ENCODE results near the gene HDAC4.

Gene HDAC4

DNA sequence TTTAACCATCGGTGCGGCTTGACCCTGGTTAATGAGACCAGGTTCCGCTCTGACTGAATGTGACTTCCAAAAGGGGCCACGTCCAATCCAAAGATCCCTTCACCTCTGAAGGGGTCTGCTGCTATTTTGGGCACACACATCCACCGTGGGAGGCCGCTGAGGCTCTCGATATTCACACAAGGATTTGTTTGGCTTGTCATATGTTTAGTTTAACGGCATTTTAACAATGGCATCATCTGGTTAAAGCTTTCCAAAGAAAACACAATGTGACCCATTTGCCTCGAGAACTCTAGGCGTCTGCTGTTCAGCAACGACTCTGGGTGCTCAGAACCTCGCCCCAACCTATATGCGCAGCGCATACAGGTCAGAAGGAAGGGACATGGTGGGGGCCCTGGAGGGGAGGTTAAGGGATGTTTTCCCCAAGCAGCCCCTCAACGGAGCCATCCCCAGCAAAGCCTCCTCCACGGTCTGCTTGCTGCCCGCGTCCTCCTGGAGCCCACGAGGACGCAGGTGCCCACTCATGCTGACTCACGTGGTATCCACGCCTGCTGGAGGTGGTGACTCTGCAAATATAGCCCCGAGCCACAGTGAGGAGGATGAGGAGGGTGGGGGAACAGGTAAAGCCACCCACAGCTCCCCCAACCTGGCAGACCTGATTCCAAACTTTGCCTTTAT, 260.3 kb downstream of the HDAC4 start:
- DNase-seq (ENCODE audit: low read depth) = no peak

DNA sequence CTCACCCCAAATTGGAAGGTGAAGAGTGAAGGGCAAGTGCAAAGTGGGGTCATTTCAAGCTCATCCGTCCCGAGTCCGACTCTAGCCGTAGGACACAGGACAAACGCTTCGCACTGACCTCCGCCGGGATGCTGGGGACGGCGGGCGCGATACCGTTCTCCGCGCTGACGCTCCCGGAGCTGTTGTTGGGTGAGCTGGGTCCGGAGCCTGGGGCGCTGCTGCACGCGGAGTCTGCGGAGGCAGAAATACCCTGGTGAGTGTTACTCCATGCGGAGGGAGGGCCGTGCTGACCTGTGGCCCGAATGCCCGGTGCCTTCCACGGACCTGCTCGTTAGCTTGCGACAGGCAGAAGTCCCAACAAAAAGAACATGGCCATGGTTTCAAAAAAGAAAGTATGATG, 261.3 kb downstream of the HDAC4 start:
- no peak for DNase-seq (ENCODE audit: low read depth)

DNA sequence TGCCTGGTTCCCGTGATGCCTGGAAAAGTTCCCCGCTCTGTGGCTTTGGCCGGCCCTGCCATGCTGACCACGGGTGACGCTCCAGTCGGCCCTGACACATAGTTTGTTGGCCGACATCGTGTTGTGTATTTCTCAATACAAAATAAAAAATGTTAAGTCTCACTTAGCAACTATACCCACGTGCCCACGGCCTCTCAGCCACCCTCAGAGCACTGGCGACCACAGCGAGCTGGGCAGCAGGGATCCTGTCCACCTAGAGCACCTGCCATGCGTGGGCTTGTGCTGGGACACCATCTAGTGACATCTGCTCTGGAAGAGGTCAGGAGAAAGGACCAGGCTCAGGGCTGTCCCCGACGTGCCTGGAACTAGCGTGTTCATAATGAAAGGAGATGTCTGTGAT, 261.7 kb downstream of the HDAC4 start:
- no peak for DNase-seq (ENCODE audit: low read depth)

DNA sequence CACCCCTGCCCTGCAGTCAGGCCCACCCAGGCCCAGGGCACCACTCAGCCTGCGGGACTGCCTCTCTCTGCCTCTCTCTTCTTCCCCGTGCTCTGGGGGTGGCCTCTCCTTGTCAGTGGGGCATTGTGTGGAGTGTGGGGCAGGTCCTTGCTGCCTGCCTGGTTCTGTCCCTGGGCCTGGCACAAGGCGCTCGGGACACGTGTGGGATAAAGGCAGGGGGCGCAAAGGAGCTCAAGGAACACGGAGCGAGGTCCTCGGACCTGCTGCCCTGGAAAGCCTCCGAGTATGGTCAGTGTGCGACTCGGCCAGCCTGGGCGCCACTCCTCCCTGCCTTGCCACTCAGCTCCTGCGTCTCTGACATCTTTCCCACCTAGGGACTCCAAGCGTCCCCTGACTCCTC, 262.2 kb downstream of the HDAC4 start:
- no peak for DNase-seq (ENCODE audit: low read depth)

DNA sequence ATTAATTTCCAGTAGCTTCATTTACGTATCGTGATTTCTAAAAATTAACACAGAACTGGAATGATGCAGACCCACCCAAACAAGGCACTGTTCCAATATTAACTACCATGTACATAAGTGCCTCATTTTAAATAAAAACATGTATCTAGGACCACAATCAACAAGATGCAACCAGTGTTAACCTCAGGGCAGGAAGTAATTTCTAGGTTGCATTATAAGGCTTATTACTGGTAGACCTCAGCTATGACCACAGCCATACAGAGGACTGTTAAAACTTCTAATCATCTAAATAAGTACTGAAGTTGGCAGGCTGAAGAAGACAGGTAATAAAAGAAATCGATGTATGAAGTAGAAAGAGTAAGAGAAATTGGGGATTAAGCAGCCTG, 262.9 kb downstream of the HDAC4 start:
- no peak for DNase-seq (ENCODE audit: low read depth)

DNA sequence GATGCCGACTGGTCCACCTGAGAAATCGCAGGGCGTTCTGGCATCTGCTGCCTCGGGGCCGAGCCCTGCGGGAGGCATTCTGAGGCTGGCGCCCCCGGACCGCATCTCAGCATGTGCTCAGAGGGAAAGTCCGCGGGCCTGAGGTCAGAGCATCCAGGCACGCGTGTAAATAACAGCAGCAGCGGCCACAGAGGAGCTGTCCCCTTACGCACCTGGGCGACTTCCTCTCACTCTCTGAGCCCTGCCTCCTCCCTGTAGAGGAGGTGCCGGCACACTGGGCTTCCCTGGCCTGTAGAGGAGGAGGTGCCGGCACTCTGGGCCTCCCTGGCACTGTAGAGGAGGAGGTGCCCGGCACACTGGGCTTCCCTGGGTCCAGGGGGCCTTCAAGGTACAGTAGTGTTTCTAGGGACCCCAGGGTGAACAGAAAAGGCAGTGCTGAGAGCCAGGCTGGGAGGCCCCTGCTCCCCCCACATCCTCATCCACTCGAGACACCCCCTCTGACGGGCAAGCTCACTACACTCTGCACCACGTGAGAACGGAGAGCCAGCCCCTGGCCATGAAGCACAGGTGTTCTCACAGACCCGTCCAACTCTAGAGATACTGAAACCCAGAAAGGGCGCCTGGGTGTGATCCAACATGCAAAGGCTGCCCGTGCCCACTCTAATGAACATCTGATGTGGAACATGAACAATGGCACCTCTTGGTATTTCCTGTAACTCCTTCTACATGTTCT, 263.5 kb downstream of the HDAC4 start:
- no peak for DNase-seq (ENCODE audit: low read depth)

DNA sequence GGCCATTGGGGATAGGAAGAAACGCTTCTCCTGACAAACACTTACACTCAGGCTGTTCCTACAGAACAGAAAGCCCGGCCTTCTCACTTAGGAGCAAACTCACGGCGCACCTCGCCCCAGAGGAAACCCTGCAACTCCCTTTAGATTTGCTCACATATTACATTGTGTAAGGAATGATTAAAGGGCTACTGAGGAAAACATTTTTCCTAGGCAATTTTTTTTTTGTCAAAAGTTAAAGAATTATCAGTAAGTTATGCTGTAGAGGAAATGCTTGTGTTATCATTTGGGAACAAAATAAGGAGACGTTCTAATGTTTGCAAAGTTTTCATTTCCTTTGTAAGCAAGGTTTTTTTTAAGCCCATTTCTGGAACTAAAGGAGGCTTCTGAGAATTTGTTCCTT, 264.1 kb downstream of the HDAC4 start:
- no peak for DNase-seq (ENCODE audit: low read depth)

DNA sequence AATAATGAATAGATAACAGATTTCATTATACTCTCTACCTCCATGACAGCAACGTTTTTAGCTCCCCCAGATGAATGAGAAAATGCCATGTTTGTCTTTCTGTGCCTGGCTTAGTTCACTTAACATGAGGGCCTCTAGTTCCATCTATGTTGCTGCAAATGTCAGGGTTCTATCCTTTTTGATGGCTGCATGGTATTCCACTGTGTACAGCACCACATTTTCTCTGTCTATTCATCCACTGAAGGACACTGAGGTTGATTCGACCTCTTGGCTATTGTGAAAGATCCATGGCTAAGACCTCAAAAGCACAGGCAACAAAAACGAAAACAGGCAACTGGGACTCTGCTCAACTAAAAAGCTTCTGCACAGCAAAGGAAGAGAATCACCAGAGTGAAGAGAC, 264.6 kb downstream of the HDAC4 start:
- no peak for DNase-seq (ENCODE audit: low read depth)

DNA sequence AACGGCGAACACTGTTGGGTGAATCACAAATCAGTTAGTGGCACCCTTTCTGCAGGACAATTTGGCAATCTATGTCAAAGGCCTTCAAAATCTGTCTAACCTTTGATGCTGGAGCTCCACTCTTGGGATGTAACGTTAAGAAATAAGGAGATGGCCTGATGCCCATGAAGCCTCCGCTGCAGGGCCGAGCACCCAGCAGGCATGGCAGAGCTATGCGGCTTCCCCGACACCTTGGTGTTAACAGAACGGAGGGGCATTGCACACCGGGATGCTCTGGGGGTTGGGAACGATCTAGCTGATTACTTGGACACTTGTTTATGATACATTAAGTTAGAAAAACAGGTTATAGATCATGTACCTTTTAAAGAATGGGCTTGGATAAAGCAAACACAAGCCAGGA, 265.3 kb downstream of the HDAC4 start:
- no peak for DNase-seq (ENCODE audit: low read depth)

DNA sequence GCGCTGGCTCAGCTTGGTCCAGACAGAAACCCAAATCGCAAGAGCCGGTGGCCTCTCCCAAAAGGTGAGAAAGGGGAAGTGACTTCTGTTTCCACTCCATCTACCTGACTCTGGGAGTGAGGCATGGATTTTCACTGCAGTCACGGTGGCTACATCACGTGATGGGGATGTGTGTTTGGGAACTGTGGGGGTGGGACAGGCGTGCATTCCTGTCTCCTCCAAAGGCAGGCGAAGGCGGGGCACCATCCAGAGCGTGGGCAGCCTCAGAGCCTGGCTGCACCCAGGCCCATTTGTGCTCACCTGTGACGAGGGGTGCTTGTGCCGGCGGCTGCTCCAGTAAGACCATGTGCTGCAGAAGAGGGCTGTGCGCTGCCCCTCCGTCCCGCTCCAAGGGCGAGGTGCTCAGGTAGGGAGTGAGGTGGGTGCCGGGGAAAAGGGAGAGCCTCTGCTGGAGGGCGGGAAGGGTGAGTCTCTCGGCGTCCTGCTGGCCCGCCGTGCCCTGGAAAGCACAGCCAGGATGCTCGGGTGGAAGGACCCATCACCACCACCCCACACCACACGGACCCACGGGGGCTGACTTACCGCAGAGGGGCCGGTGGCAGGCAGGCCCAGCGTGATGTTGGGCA, 266.8 kb downstream of the HDAC4 start:
- no peak for DNase-seq (ENCODE audit: low read depth)

DNA sequence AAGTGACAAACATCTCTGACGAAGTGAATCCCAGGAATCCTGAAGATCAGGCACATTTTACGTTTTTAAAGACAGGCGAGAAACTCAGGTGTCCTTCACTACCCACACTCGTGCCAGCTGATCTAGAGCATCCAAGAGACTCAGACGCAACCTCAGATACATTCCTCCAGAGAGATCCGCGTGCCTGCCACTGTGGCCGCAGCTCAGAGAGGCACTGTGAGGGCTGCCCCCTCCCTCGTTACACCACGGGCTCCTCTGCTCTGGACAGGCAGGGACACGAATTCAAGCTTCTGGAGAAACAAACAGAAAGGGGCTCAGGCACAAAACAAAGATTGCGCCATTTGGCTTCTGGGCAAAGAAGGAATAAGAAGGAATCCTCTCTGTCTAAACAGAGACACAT, 268.0 kb downstream of the HDAC4 start:
- DNase-seq (ENCODE audit: low read depth) = no peak

DNA sequence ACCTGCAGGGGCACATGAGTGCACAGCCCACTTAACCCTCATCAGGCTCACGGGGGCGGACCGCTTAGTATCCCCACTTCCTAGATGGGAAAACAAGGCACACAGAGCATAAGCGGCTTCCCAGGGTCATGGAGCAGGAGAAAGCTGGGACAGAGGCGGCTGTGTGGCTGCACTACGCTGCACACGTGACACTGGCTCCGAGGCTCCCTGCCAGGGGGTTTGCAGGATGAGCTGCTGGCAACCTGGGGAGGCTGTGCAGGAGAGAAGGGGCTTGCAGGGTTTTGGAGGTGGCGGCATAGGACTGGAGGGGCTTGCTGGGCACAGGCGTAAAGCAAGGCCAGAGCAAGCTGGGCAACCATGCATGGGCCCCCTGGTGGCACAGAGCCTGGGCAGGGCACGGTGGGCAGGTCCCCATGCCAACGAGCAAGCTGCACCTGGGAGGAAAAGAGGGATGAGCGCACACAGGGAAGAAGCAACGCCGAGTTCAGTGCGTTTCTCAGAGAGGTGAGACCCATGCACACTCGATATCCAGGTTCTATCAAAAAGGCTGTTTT, 268.6 kb downstream of the HDAC4 start:
- DNase-seq (ENCODE audit: low read depth) = no peak

DNA sequence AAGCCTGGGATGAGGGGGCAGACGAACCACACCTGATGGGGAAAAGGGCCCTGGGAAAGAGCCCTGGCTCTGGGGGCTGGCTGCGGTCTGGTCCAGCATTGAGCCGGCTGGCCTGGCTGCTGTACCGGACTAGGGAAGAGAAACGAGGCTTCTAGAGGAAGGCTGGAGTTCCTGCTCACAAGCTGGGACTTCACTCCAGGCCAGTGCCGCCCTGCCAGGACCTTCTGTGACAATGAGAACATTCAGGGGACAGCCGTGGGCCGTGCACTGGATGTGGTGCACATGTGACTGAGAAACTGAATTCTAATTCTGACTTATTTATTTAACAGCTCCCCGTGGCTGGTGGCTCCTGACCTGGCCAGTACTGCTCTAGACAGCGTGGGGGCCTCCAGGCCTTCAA, 269.3 kb downstream of the HDAC4 start:
- DNase-seq (ENCODE audit: low read depth) = no peak

DNA sequence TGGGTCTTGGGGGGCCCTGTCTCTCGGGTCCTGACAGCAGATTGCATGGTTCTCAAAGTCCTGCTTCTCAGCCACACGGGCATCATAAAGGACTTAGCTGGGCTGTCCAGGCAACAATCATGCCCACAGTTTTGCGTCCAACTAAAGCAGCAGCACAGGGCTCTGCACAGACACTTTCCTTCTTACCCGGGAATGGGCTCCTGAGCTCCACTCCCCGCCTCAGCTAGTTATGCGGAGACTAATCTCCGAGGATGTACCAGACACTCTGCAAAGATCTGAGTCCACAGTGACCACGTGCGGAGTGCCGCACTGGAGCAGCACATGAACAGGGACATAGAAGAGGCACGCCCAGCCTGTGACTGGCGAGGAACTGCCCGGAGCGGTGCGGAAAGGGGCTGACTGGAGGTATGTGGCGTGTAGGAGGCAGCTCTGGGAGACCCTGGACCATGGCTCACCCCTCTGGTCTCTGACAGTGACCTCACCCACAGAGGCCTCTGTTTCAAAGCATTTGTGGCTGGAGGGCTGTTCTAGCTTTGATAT, 270.0 kb downstream of the HDAC4 start:
- DNase-seq (ENCODE audit: low read depth) = no peak

DNA sequence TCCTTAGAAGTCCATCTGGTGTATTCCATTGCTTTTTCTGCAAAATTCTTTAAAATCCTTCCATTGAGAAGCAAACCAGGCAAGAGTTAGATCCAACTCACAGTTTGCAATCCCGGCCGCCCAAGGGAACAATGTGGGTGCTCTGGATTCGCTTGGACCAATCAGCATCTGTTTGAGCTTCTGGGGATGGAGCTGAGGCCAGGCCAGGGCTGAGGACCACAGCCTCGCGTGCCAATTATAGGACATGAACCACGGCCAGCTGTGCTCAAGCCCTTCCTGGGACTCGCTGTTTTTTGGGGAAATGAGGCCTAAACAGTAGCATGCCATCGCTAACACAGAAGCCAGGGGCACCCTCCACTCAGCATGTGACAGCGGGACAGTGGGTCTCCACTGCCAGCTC, 270.8 kb downstream of the HDAC4 start:
- no peak for DNase-seq (ENCODE audit: low read depth)

DNA sequence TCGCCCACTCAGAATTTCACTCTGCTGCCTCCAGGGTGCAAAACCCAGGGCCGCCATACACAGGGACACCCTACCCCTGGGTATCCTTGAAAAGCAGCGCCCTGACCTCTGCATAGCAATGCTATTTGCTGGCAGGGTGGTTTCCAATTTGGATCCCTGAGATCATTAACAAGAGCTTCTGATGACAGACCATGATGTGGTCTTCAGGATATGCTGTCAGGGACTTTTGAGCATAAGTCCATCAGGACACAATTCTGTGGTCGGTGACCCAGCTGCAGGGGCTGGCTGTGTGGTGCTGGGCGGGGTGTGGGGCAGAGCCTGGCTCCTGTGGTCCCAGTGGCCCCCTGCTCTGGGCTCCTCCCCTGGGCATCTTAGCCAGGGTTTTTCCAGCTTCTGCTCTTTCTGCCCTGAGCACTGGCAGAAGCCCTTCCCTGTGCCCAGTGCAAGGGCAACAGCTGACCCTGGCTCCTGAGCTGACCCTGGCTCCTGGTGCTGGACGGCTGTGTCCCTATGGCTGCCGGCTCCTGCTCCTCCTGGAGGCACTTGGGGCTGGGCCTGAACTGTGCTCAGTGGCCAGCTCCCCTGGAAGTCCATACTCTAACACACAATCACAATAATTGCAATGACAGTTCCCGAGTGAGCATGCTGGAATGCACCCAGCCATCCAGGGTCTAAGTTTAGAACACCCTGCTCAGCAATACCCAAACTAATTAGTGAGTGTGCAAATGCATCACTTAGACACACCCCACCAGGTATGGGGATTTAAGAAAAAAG, 271.5 kb downstream of the HDAC4 start:
- DNase-seq (ENCODE audit: low read depth) = no peak

DNA sequence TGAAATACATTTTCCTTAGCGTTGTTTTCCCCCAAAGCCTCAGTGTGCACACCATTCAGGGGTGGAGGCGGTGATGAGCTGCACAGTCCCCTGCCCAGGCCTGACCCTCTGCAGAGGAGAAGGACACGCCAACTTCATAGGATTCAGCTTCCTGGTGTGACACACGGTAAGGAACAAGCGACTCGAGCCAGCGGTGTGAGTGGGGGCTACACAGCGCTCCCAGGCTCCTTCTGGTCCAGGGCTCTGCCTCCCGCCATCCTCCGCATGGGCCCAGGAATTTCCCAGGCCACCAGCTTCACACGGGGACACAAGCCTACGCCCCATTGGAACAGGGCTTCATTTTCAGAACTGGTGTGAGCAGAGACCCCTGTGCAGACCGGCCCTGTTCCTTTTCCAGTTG, 272.1 kb downstream of the HDAC4 start:
- no peak for DNase-seq (ENCODE audit: low read depth)

DNA sequence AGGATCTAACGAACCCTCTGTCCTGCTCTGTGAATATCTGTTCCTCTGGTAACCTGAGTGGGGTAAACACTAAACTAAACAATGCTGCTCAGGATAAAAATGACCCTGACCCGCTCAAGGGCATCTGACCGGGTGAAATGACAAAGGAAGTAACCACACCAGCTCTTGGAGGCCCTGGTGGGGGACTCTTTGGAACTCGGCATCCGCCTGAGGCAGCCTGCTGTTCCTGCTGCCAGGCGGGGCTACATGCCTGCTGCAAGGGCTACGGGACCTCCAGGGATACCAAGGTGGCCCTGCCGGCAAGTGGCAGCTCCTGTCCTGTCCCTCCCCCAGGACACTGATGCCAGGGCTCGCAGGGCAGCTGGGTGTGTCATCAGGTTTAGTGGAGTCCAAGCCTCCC, 273.3 kb downstream of the HDAC4 start:
- no peak for DNase-seq (ENCODE audit: low read depth)

DNA sequence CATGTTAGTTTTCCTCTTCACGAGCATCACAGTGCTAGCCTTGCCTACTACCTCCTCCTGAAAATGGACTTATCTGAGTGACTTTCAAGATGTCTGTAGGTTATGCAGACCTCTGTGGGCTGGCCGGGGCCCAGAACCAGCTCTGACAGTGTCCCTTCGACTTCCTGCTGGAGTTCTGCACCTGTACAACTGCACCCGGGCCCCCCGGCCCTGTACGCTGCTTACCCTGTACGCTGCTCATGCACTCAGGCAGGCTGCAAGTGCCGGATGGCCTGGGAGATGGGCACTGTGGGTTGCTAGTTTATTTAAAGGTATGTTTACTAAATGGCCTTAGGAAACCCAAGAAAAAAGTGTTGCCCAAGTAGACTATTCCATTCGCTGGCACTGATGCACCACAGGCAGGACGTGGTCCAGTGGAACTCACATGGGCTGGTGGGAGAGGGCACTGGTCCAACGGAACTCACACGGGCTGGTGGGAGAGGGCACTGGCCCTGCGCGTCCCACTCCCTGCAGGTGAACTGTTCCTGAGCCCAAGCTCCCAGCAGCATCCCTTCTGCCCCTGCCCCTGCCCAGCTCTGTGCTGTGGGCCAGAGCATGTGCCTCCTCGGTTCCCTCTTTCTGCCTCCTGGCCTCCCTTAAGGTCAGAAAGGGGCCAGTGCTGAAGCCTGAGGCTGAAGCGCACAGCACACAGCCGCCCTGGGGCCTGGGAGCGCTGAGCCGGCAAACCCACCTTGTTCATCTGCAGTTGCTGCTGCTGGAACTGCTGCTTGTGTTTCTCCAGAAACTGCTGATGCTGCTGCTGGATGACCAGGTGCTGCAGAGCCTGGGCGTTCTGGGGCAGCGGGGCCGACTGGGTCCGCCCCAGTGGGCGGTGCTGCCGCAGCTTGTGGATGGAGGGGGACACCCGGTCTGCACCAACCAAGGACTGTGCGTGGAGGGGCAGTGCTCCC, 274.8 kb downstream of the HDAC4 start:
- DNase-seq (ENCODE audit: low read depth) = no peak

DNA sequence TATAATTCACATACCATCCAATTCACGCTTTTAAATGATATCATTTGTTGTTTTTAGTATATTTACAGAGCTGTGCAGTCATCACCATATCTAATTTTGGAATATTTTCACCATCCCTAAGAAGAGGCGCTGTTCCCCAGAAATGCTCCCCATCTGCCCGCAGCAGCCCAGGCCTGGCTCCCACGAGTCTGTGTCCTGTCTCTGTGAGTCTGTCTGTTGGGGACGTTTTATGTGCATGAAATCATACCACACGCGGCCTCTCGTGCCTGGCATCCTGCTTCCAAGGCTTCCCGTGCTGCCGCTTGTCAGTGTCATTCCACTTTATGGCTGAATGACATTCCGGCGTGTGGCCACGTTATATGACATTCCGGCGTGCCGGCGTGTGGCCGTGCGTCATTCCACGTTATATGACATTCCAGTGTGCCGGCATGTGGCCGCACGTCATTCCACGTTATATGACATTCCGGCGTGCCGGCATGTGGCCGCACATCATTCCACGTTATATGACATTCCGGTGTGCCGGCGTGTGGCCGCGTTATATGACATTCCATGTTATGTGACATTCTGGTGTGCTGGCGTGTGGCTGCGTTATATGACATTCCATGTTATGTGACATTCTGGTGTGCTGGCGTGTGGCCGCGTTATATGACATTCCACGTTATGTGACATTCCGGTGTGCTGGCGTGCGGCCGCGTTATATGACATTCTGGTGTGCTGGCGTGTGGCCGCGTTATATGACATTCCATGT, 276.5 kb downstream of the HDAC4 start:
- no peak for DNase-seq (ENCODE audit: low read depth)
